Posterior cingulate gyrus (tissue), 11 donors: Measurements from ENCODE around the gene LTB4R2.

ENCODE experiments used
- DNase-seq, 10 donors: peaks; one replicate each; pipeline versions ENCODE4 v3.0.0 to v3.0.0-alpha.2; 2020 to 2021; ENCODE audit warnings: mixed read lengths in 3 of 10
- intact Hi-C: fragments of 100-400 bp; cut with DNase I; formaldehyde crosslinking; loops from one replicate; pipeline ENCODE4 v1.15.1; 2023

Gene LTB4R2

DNA sequence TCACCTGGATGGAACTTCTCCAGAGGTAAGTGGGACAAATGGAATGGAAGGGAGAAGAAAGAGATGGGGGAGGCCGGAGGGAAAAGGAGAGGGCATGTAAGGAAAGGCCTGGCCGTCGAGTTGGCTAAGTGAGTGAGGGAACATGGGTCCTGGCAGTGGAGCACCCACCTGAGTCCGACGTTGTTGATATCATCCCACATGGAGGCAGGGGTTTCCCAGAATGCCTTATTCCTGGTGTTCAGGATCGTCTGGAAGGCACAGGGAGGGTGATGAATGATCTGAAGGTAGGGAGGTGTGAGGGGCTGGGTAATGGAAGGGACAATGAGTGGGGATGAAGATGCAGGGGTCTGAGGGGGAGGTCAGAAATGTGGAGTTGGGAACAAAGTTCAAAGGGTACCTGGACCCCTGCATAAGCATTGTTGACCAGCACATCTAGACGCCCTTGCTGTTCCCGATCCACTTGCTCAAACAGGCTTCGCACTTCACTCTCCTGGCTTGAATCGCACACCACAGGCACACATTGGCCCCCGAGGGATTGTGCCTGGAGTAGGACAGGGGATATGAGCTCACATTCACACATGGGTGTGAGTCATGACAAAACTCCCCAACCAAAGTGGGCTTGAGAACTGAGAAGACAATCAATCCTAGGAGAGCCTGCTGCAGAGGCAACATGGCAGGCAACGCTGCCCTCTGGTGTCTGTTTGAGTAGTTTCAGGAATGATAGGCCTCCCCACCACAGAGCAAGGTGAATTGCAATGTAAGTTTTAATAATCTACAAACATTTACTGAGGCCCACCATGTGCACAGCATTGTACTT lies 13.4 kb upstream of the LTB4R2 start:
- intact Hi-C loops, result loop anchor here (2.0 kb wide), 1 partner anchor 54 kb away; the partner anchor contains the start of gene TINF2
- DNase-seq, result peak in 9 of 10 donors; percentile 53 to 94 (median 64)

GRCh38 chr14:24297190-24297964 lies 12.6 kb upstream of the LTB4R2 start:
- intact Hi-C loops, result loop anchor here (2.0 kb wide), 1 partner anchor 55 kb away; the partner anchor contains the start of gene TINF2
- no peak for DNase-seq

- DNase-seq, result peak in 1 of 10 donors; percentile 85
These were observed 11.1 kb upstream of the LTB4R2 start for GRCh38 chr14:24298892-24299254.

GRCh38 chr14:24299255-24300191 lies 10.4 kb upstream of the LTB4R2 start, which contains the start of the genes DHRS1 and NOP9:
Gene DHRS1, minus strand, starts transcription at chr14:24299780. Its CDS starts 674 bp downstream, at chr14:24299106.
Gene NOP9, plus strand, starts transcription at chr14:24299850. Its CDS starts 105 bp downstream, at chr14:24299955.
- intact Hi-C loops, result loop anchor here (1.0 kb wide), 1 partner anchor 28 kb away; the partner anchor contains the start of gene RABGGTA
- DNase-seq, result peak; percentile 85 to 99 (median 92)

More at GRCh38 chr14:24298892-24299254, 11.1 kb upstream of the LTB4R2 start:
- intact Hi-C loops, result loop anchor here (1.0 kb wide), 1 partner anchor 28 kb away; the partner anchor contains the start of gene RABGGTA

GRCh38 chr14:24300326-24300980 lies 9.5 kb upstream of the LTB4R2 start:
- intact Hi-C loops, result no loop called here
- peak in 1 of 10 donors; percentile 38 for DNase-seq

- peak in 2 of 10 donors; percentile 16 to 38 for DNase-seq
- intact Hi-C loops, result no loop called here
These were observed 5.9 kb upstream of the LTB4R2 start for GRCh38 chr14:24304019-24304387.

GRCh38 chr14:24307156-24307574 lies 2.8 kb upstream of the LTB4R2 start:
- intact Hi-C loops, result no loop called here
- DNase-seq, result no peak

DNA sequence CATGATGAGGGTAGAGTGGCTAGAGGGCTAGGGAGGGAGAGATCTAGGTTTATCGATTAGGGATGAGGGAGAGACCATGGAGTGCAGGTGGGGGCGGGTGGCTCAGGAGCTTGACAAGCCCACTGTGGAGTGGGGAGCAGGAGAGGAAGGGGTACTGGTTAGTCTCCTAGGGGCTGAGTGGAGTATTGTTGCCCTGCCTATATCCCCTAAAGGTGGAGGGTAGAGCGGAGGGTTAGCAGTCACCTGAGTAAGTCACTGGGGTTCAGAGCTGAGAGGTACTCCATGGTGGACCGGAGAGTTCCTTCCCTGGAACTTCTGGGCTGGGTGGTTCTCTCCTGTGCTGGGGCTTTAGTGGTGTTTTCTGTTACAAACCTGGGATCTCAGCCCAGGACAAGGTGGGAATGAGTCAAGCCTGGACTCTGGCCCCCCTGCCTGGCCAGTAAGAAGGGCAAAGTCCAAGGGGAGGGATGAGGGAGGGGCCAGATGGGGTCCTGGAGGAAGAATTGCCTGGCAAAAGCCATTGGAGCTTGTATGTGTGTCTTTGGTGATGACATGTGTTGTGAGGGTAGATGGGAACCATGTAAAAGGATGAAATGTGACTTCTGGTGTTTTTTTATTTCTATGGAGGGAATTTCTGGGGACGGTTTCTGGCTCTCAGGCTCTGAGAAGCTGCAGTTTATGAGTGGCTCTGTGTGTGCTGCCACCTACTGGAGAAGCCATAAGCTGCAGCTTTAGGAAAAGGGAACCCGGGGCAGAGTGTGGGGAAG lies 2.2 kb upstream of the LTB4R2 start, which contains the start of gene CIDEB:
TSS of gene CIDEB (minus strand) at position 403 of the 767 bp plus-strand sequence. CDS start at position 284, 119 bp downstream.
- peak in 7 of 10 donors; percentile 48 to 90 (median 66) for DNase-seq
- intact Hi-C loops, result no loop called here

GRCh38 chr14:24308342-24309124 lies 1.4 kb upstream of the LTB4R2 start:
- intact Hi-C loops, result no loop called here
- no peak for DNase-seq

DNA sequence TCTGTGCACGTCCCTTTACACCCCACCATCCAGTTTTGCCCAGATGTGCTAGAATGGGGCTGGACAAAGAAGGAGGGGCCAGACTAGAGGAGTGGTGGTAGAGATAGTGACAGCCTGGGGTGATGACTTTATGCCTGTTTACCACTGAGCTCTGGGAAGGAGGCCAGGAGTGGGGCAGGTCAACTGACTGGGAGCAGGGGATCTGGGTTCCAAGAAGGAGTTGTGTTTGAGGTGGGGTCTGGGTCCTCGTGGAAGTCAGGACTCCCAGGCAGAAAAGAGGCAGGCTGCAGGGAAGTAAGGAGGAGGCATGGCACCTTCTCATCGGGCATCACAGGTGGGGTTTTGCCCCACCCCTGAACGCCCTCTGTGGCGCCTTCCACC lies 315 bp downstream of the LTB4R2 start:
- no peak for DNase-seq
- intact Hi-C loops, result no loop called here

DNA sequence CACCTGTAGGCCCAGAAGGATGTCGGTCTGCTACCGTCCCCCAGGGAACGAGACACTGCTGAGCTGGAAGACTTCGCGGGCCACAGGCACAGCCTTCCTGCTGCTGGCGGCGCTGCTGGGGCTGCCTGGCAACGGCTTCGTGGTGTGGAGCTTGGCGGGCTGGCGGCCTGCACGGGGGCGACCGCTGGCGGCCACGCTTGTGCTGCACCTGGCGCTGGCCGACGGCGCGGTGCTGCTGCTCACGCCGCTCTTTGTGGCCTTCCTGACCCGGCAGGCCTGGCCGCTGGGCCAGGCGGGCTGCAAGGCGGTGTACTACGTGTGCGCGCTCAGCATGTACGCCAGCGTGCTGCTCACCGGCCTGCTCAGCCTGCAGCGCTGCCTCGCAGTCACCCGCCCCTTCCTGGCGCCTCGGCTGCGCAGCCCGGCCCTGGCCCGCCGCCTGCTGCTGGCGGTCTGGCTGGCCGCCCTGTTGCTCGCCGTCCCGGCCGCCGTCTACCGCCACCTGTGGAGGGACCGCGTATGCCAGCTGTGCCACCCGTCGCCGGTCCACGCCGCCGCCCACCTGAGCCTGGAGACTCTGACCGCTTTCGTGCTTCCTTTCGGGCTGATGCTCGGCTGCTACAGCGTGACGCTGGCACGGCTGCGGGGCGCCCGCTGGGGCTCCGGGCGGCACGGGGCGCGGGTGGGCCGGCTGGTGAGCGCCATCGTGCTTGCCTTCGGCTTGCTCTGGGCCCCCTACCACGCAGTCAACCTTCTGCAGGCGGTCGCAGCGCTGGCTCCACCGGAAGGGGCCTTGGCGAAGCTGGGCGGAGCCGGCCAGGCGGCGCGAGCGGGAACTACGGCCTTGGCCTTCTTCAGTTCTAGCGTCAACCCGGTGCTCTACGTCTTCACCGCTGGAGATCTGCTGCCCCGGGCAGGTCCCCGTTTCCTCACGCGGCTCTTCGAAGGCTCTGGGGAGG lies 985 bp downstream of the LTB4R2 start, which contains the start of gene LTB4R:
TSS of gene LTB4R (plus strand) at position 857 of the 959 bp plus-strand sequence. CDS start 4,150 bp downstream, outside the sequence.
- DNase-seq, result peak; percentile 44 to 96 (median 69)
- intact Hi-C loops, result no loop called here

GRCh38 chr14:24311837-24312615 lies 2.1 kb downstream of the LTB4R2 start:
- intact Hi-C loops, result no loop called here
- DNase-seq, result peak in 1 of 10 donors; percentile 60

DNA sequence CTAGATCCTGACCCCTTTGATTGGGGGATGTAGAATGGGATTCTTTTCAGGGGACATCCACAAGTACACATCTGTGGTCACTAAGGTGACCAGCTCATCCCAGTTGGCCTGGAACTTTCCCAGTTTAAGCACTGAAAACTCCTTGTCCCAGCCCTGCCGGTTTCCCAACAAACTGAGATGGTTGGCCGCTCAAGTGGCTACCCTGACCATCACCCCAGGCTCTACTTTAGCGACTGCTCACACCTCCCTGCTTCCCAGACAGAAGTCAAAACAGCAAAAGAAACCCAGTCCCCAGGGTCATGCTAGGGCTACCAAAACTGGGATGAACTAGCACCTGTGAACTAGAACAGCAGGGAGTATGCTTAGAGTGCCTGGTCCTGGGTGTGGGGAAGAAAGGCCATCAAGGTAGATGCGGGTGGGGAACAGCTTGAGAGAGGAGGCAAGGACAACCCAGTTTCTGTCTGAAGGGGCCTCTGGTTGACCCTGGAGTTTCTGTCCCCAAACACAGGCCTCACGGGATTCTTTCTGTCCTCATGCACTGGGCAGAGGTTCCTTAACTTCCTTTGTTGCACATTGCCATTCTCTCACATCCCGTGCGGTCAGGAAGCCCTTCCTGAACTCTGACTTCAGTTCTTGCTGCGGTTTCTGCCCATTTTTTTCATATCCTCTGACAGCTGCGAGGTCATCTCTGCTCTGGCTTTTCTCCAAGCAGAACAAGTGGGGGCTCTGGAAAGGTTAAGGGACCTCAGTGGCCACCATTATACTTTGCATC lies 3.0 kb downstream of the LTB4R2 start:
- DNase-seq, result peak in 2 of 10 donors; percentile 7 to 64
- intact Hi-C loops, result no loop called here

DNA sequence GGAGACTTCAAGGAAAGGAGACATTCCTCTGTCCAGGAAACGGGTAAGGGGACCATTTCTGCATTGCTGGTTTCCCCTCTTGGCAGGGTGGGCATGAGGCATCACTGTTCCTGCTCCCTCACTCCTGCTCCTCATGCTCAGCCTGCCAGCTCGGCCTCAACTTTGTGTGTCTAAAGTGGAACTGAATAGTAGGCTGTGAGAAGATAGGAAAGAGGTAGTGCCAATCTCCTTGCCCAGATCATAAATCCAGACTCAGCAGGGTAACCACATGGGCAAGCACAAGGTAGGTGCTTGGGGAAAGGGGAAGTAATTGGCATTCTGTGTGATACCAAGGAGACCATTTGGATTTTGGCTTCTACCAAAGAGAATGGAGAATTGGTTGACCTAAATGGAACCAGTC lies 4.0 kb downstream of the LTB4R2 start:
- peak in 2 of 10 donors; percentile 16 to 35 for DNase-seq
- intact Hi-C loops, result no loop called here
